Esophagus squamous epithelium (tissue), 4 donors: Measurements from ENCODE around the gene TEX47.

Experiments used
- POLR2A ChIP-seq, 4 donors: fragments of 450-650 bp; IDR thresholded peaks; one replicate each; pipeline ENCODE4 v1.6.1; 2017; ENCODE audit warnings: antibody characterized with exemption in 4 of 4, mild to moderate bottlenecking in 4 of 4, moderate library complexity in 3 of 4
- TF ChIP-seq, protein P1 (sequence below), 6 experiments: fragments of 450-650 bp in 4 of 6; fragments of 200-600 bp in 2 of 6; sonication (generic) in 2 of 6; IDR thresholded peaks; one replicate each; pipeline ENCODE4 v1.5.1; 2016 to 2019; ENCODE audit warnings: antibody characterized with exemption in 6 of 6, mild to moderate bottlenecking in 4 of 6, moderate library complexity in 4 of 6

DNA sequence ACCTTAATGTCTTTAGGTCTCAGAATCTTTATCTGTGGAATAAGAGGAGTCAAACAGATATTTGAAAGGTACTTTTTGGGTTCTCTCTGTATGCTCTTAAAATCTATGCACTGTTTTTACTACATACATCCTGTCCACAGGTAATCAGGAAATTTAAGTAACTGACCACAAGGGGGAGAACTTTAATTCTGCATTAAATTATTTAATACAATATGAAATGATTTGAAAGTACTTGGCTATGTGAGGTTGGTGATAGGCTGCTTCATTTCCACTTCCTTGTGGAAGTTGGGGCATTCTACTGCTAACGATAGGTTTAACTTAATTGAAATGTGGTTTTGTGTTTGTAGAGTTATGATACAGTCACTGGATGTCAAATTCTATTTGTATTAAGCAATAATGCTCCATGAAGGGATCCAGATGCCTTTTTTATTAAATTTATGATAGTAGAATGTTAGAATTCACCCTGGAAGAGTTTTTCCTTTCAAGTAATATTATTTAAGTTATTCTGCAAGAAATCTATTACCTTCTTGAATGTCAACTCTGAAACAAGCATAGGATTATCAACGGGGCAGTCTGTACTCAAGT lies 6.0 kb downstream of the TEX47 start:
- TF ChIP-seq POLR2A (IDR thresholded peaks at IDR 0.05), result no peak
- TF ChIP-seq, protein P1, sequence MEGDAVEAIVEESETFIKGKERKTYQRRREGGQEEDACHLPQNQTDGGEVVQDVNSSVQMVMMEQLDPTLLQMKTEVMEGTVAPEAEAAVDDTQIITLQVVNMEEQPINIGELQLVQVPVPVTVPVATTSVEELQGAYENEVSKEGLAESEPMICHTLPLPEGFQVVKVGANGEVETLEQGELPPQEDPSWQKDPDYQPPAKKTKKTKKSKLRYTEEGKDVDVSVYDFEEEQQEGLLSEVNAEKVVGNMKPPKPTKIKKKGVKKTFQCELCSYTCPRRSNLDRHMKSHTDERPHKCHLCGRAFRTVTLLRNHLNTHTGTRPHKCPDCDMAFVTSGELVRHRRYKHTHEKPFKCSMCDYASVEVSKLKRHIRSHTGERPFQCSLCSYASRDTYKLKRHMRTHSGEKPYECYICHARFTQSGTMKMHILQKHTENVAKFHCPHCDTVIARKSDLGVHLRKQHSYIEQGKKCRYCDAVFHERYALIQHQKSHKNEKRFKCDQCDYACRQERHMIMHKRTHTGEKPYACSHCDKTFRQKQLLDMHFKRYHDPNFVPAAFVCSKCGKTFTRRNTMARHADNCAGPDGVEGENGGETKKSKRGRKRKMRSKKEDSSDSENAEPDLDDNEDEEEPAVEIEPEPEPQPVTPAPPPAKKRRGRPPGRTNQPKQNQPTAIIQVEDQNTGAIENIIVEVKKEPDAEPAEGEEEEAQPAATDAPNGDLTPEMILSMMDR (IDR thresholded peaks at IDR 0.05), result peak in 4 of 6 experiments; percentile 17 to 34 (median 24)
